ENCODE results near the gene CUEDC1. TPM values are rescaled to one million over a fixed set of nuclear protein-coding genes. Genes with fewer than 3 reads are reported as not detected.

Gene CUEDC1
- total RNA-seq, 1 experiment from 2014 or later: 27.5 TPM

DNA sequence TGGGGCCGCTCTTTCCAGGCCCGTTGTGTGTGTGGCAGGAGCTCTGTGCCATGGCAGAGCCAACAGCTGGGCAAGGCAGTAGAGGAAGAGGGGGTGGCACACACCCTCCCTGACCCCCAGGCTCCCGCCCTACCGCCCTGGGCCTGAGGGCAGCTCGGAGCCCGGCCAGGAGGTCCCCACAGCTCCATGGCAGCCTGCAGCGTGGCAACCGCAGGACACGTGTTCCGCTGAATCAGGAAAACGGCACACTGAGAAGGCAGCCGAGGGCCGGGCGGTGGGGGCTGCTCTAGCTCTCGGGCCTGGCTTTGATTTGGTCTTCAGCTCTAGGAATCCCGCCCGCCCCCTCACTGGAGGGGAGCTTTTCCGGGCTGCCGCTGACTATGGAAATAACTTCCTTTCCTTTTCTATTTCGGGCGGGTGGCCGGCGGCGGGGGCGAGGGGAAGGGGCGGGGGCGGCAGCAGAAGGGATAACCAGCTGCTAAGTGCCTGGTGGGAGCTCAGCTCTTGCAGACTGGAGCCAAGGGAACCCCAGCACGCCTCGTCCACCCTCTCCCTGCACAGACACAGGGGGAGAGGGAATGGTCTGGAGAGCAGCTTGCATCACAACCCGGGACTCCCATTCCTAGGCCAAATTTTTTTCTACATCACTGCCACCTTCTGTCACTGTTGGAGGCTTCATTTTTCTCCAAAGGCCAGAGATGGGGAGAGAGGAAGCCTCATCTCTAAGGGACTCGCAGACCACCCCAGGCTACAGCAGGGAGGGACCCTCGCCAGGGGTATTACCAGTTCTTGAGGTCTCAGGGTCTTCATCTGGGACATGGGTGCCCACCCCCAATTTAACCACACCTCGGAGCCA is 80.5 kb downstream of the CUEDC1 start:
- no peak overlapping the region for H3K4me3 ChIP-seq (ENCODE audit: low read depth, low read length)
- POLR2A ChIA-PET: interaction anchor here (0.7 to 1.2 kb wide), 4 partner anchors 18 to 120 kb away, joined by 3 to 6 read pairs (median 4); no protein-coding TSS in a partner anchor
- TF ChIP-seq, protein P1, sequence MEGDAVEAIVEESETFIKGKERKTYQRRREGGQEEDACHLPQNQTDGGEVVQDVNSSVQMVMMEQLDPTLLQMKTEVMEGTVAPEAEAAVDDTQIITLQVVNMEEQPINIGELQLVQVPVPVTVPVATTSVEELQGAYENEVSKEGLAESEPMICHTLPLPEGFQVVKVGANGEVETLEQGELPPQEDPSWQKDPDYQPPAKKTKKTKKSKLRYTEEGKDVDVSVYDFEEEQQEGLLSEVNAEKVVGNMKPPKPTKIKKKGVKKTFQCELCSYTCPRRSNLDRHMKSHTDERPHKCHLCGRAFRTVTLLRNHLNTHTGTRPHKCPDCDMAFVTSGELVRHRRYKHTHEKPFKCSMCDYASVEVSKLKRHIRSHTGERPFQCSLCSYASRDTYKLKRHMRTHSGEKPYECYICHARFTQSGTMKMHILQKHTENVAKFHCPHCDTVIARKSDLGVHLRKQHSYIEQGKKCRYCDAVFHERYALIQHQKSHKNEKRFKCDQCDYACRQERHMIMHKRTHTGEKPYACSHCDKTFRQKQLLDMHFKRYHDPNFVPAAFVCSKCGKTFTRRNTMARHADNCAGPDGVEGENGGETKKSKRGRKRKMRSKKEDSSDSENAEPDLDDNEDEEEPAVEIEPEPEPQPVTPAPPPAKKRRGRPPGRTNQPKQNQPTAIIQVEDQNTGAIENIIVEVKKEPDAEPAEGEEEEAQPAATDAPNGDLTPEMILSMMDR (IDR thresholded peaks at IDR 0.05; ENCODE audit: insufficient read depth in 1 of 2, low read depth in 1 of 2, low read length in 1 of 2, severe bottlenecking in 1 of 2, unreplicated experiment in 1 of 2): no peak

DNA sequence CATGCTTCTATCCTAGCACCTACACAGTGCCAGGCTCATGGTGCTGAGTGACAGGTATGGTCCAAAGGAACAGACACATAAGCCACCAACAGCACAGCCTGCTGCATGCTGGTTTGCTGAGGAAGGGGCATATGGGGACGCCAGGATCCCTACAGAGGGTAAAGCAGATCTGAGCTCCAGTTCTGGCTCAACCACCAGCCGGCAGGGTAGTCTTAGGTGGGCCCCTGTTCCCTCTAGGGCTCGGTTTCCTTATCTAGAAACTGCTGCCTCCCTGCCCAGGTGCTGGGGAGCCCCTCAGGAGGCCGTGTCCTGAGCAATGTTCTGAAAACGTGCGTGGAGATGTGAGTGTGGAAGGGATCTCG is 81.2 kb downstream of the CUEDC1 start:
- H3K4me1 Mint-ChIP-seq (ENCODE audit: low read depth, unreplicated experiment): peaks cover 21% of the 10 kb centered on the region
- Histone ChIP-seq H3K4me3 (ENCODE audit: low read depth, low read length) (no peak overlapping the region), H3K36me3 (ENCODE audit: control insufficient read depth, insufficient read depth, low read length) (peaks cover 1% of the 10 kb centered on the region; the same call in 1 of the 2 replicates), H3K27me3 (replicated peaks; ENCODE audit: control insufficient read depth, insufficient read depth, low read length) (no peaks in the 10 kb centered on the region), H3K4me1 (peaks cover 20% of the 10 kb centered on the region), H3K9me3 (no peaks in the 10 kb centered on the region)
- H3K36me3 Mint-ChIP-seq (ENCODE audit: insufficient read depth, unreplicated experiment): no peaks in the 10 kb centered on the region
- BruUV-seq (replicated peaks): no TSS peak
- TF ChIP-seq, protein P1 (IDR thresholded peaks at IDR 0.05; ENCODE audit: insufficient read depth in 1 of 2, low read depth in 1 of 2, low read length in 1 of 2, severe bottlenecking in 1 of 2, unreplicated experiment in 1 of 2): no peak
- H3K27me3 Mint-ChIP-seq (ENCODE audit: insufficient read depth, unreplicated experiment): no peaks in the 10 kb centered on the region
- ChIA-PET CTCF (interaction anchor here (0.7 to 0.9 kb wide), 2 partner anchors 11 to 74 kb away, joined by 3 to 4 read pairs; no protein-coding TSS in a partner anchor), POLR2A (interaction anchor here (0.7 kb wide), 1 partner anchor 45 kb away, joined by 6 read pairs; no protein-coding TSS in a partner anchor)
- H3K4me3 Mint-ChIP-seq (ENCODE audit: unreplicated experiment): no peak overlapping the region
- intact Hi-C loops (cut with micrococcal nuclease; ENCODE audit: unreplicated experiment): no loop called here
- no peaks in the 10 kb centered on the region for H3K9me3 Mint-ChIP-seq (ENCODE audit: unreplicated experiment)
- no peak for DNase-seq
- no peak overlapping the region for H3K27ac Mint-ChIP-seq (ENCODE audit: unreplicated experiment)

More for the DNA sequence above, 80.5 kb downstream of the CUEDC1 start:
- Mint-ChIP-seq H3K27me3 (ENCODE audit: insufficient read depth, unreplicated experiment) (no peaks in the 10 kb centered on the region), H3K9me3 (ENCODE audit: unreplicated experiment) (no peaks in the 10 kb centered on the region), H3K4me1 (ENCODE audit: low read depth, unreplicated experiment) (peaks cover 27% of the 10 kb centered on the region), H3K36me3 (ENCODE audit: insufficient read depth, unreplicated experiment) (no peaks in the 10 kb centered on the region), H3K27ac (ENCODE audit: unreplicated experiment) (peak overlapping the region; percentile 89), H3K4me3 (ENCODE audit: unreplicated experiment) (no peak overlapping the region)
- H3K27me3 ChIP-seq (replicated peaks; ENCODE audit: control insufficient read depth, insufficient read depth, low read length): no peaks in the 10 kb centered on the region
- CTCF ChIA-PET: interaction anchor here (0.7 to 2.5 kb wide), 12 partner anchors 11 to 125 kb away, joined by 3 to 16 read pairs (median 4); no protein-coding TSS in a partner anchor
- H3K9me3 ChIP-seq: no peaks in the 10 kb centered on the region
- intact Hi-C loops (cut with micrococcal nuclease; ENCODE audit: unreplicated experiment): loop anchor here (1.0 kb wide), 3 partner anchors 18 to 121 kb away; no protein-coding TSS in a partner anchor
- peaks cover 1% of the 10 kb centered on the region; the same call in 1 of the 2 replicates for H3K36me3 ChIP-seq (ENCODE audit: control insufficient read depth, insufficient read depth, low read length)
- peaks cover 27% of the 10 kb centered on the region for H3K4me1 ChIP-seq
- DNase-seq: no peak
- BruUV-seq (replicated peaks): no TSS peak

DNA sequence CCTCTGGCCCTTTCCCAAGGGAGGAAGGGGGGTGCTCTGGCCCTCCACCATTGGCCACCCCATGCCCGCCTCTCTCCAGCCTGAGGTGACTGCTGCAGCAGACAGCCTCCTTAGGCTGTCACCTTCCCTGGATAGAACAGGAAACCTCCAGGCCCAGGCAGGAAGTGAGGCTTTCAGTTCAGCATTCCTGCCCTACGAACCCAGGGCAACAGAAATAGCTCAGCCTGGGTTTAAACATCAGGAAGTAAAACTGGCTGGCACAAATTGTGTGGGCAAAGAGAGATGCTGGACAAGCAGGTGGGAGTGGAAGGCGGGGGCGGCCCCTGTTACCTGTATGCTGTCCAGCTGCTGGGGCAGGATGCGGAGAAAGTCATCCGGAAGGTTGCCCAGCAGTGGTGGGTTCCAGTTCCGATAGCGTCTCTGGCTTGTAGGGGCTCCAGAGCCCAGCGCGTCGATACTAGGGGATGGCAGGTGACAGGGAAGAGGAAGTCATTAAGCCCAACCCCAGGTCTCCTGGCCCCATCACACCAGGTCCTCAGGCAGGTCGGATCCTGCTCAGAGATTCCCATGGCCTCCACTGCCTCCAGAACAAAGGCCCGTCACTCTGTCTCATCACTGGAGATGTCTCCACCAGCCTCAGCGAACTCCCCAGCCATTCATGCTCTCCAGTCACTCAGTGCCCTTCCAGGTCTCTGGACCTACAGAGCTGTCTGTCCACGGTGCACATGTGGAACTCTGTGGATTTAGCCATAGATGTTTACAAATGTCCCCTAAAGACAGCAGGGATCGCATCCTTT is 81.8 kb downstream of the CUEDC1 start:
- H3K4me3 ChIP-seq (ENCODE audit: low read depth, low read length): no peak overlapping the region
- H3K4me1 Mint-ChIP-seq (ENCODE audit: low read depth, unreplicated experiment): peaks cover 17% of the 10 kb centered on the region
- no peaks in the 10 kb centered on the region for H3K9me3 Mint-ChIP-seq (ENCODE audit: unreplicated experiment)
- H3K36me3 Mint-ChIP-seq (ENCODE audit: insufficient read depth, unreplicated experiment): no peaks in the 10 kb centered on the region
- H3K27me3 ChIP-seq (replicated peaks; ENCODE audit: control insufficient read depth, insufficient read depth, low read length): no peaks in the 10 kb centered on the region
- POLR2A ChIA-PET: no interaction called here
- H3K27me3 Mint-ChIP-seq (ENCODE audit: insufficient read depth, unreplicated experiment): no peaks in the 10 kb centered on the region
- H3K36me3 ChIP-seq (ENCODE audit: control insufficient read depth, insufficient read depth, low read length): peaks cover 3% of the 10 kb centered on the region; the same call in 1 of the 2 replicates
- H3K27ac Mint-ChIP-seq (ENCODE audit: unreplicated experiment): no peak overlapping the region
- no peaks in the 10 kb centered on the region for H3K9me3 ChIP-seq
- no TSS peak for BruUV-seq (replicated peaks)
- CTCF ChIA-PET: no interaction called here
- H3K4me3 Mint-ChIP-seq (ENCODE audit: unreplicated experiment): no peak overlapping the region
- TF ChIP-seq, protein P1 (IDR thresholded peaks at IDR 0.05; ENCODE audit: insufficient read depth in 1 of 2, low read depth in 1 of 2, low read length in 1 of 2, severe bottlenecking in 1 of 2, unreplicated experiment in 1 of 2): no peak
- intact Hi-C loops (cut with micrococcal nuclease; ENCODE audit: unreplicated experiment): no loop called here
- peaks cover 16% of the 10 kb centered on the region for H3K4me1 ChIP-seq
- DNase-seq: no peak

Measured in Caco-2 (cell line).